ENCODE results near the gene AMDHD2. TPM values are rescaled to one million over a fixed set of nuclear protein-coding genes. Genes with fewer than 3 reads are reported as not detected.

The AMDHD2 gene
- total and polyA plus RNA-seq, 2 of the 13 experiments (the other 11 are each of a cell fraction or from before 2014, with no cell fraction given): 33.5 to 39.1 TPM

DNA sequence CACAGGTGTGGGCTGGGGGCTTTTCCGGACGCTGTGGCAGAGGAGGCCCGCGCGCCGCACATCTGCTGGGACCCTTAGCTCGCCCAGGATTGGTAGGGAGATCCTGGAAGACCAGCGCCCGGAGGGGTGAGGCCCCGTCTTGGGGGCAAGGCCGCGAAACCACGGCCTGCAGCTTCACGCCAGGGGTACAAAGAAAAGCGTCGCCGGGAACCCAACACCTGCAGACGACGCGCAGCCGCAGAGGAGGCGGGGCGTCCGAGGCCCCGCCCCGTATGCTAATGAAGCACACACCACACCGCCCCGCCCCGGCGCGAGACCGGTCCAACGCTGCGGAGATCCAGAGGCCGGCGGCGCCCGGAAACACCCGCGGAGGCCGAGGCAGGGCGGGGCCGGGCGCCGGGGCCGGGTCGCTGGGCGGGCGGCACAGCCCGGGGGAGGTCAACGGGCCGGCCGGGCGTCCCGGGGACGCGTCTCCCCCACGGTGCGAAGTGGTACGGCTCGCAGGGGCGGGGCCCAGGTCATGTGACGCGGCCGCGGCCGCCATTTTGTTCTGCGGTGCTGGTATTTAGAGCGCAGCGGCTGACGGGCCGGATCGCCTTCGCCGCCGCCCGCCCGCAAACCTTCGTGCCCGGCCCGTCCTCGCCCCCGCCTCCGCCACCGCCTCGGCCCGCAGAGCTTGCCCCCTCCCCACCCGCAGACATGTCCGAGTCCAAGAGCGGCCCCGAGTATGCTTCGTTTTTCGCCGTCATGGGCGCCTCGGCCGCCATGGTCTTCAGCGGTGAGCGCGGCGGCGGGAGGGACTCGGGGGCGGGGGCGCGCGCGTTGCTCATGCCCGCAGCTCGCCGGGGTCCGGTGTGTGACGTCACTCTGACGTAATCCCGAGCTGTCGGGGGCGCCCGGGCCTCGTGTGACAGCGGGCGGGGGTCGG, 6.5 kb upstream of the AMDHD2 start, which contains the start of gene ATP6V0C (continued):
- TF ChIP-seq HNF4A (CRISPR knock-in tag; IDR thresholded peaks at IDR 0.05) (no peak), ZNF552 (CRISPR knock-in tag; IDR thresholded peaks at IDR 0.05; ENCODE audit: borderline replicate concordance) (no peak), ZNF383 (CRISPR knock-in tag; IDR thresholded peaks at IDR 0.05; ENCODE audit: borderline replicate concordance) (no peak), GRHL1 (CRISPR knock-in tag; conservative IDR thresholded peaks at IDR 0.05) (no peak), ETV5 (CRISPR knock-in tag; IDR thresholded peaks at IDR 0.05; ENCODE audit: borderline replicate concordance) (no peak), MAX (IDR thresholded peaks at IDR 0.05) (peak; percentile 40), RXRA (CRISPR knock-in tag; IDR thresholded peaks at IDR 0.05) (peak; percentile 7; the same call in 1 of the 2 replicates), RAD51 (IDR thresholded peaks at IDR 0.05; ENCODE audit: borderline replicate concordance) (peak; percentile 31; the same call in 1 of the 2 replicates), ZBTB25 (CRISPR knock-in tag; IDR thresholded peaks at IDR 0.05) (peak; percentile 96), THAP11 (CRISPR knock-in tag; IDR thresholded peaks at IDR 0.05) (peak; percentile 82), BCL6 (CRISPR knock-in tag; IDR thresholded peaks at IDR 0.05) (no peak; the same call in 1 of the 2 replicates), PAWR (CRISPR knock-in tag; IDR thresholded peaks at IDR 0.05; ENCODE audit: borderline replicate concordance) (no peak)
- TF ChIP-seq, protein P1, sequence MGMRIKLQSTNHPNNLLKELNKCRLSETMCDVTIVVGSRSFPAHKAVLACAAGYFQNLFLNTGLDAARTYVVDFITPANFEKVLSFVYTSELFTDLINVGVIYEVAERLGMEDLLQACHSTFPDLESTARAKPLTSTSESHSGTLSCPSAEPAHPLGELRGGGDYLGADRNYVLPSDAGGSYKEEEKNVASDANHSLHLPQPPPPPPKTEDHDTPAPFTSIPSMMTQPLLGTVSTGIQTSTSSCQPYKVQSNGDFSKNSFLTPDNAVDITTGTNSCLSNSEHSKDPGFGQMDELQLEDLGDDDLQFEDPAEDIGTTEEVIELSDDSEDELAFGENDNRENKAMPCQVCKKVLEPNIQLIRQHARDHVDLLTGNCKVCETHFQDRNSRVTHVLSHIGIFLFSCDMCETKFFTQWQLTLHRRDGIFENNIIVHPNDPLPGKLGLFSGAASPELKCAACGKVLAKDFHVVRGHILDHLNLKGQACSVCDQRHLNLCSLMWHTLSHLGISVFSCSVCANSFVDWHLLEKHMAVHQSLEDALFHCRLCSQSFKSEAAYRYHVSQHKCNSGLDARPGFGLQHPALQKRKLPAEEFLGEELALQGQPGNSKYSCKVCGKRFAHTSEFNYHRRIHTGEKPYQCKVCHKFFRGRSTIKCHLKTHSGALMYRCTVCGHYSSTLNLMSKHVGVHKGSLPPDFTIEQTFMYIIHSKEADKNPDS (CRISPR knock-in tag; IDR thresholded peaks at IDR 0.05): no peak
- TF ChIP-seq, protein P2, sequence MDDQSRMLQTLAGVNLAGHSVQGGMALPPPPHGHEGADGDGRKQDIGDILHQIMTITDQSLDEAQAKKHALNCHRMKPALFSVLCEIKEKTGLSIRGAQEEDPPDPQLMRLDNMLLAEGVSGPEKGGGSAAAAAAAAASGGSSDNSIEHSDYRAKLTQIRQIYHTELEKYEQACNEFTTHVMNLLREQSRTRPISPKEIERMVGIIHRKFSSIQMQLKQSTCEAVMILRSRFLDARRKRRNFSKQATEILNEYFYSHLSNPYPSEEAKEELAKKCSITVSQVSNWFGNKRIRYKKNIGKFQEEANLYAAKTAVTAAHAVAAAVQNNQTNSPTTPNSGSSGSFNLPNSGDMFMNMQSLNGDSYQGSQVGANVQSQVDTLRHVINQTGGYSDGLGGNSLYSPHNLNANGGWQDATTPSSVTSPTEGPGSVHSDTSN (CRISPR knock-in tag; IDR thresholded peaks at IDR 0.05; ENCODE audit: borderline replicate concordance): no peak
- TF ChIP-seq, protein P3, sequence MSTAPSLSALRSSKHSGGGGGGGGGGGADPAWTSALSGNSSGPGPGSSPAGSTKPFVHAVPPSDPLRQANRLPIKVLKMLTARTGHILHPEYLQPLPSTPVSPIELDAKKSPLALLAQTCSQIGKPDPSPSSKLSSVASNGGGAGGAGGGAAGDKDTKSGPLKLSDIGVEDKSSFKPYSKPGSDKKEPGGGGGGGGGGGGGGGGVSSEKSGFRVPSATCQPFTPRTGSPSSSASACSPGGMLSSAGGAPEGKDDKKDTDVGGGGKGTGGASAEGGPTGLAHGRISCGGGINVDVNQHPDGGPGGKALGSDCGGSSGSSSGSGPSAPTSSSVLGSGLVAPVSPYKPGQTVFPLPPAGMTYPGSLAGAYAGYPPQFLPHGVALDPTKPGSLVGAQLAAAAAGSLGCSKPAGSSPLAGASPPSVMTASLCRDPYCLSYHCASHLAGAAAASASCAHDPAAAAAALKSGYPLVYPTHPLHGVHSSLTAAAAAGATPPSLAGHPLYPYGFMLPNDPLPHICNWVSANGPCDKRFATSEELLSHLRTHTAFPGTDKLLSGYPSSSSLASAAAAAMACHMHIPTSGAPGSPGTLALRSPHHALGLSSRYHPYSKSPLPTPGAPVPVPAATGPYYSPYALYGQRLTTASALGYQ (CRISPR knock-in tag; IDR thresholded peaks at IDR 0.05): no peak
- TF ChIP-seq, protein P4, sequence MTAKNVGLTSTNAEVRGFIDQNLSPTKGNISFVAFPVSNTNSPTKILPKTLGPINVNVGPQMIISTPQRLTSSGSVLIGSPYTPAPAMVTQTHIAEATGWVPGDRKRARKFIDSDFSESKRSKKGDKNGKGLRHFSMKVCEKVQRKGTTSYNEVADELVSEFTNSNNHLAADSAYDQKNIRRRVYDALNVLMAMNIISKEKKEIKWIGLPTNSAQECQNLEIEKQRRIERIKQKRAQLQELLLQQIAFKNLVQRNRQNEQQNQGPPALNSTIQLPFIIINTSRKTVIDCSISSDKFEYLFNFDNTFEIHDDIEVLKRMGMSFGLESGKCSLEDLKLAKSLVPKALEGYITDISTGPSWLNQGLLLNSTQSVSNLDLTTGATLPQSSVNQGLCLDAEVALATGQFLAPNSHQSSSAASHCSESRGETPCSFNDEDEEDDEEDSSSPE (CRISPR knock-in tag; IDR thresholded peaks at IDR 0.05): no peak
- TF ChIP-seq, protein P5, sequence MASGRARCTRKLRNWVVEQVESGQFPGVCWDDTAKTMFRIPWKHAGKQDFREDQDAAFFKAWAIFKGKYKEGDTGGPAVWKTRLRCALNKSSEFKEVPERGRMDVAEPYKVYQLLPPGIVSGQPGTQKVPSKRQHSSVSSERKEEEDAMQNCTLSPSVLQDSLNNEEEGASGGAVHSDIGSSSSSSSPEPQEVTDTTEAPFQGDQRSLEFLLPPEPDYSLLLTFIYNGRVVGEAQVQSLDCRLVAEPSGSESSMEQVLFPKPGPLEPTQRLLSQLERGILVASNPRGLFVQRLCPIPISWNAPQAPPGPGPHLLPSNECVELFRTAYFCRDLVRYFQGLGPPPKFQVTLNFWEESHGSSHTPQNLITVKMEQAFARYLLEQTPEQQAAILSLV (CRISPR knock-in tag; IDR thresholded peaks at IDR 0.05; ENCODE audit: borderline replicate concordance): no peak
